K562 (cell line): ENCODE results near the gene DDX18. TPM values are rescaled to one million over a fixed set of nuclear protein-coding genes. Genes with fewer than 3 reads are reported as not detected.

Experiments used
- ATAC-seq: fragments of 200-7000 bp; cut with Tn5 transposase; 3 replicates; pipeline ENCODE4 v1.9.1; 2020; ENCODE audit warnings: moderate library complexity
- BruUV-seq: library from RNA; stranded (reverse); fragments of 400-500 nt; replicated peaks from 2 replicates; lab custom pipeline; 2021; lab: Mats Ljungman, UMichigan
- CTCF ChIA-PET: fragments of 300-600 bp; formaldehyde crosslinking; extraction: SDS; loops from one replicate; lab custom pipeline; 2021; ENCODE audit warnings: low intra/inter-chr PET ratio; lab: Yijun Ruan, JAX
- POLR2A ChIA-PET: fragments of 300-600, 350-650 bp; sonication (Branson Sonifier 250); formaldehyde crosslinking; extraction: SDS; loops from one replicate; lab custom pipeline; 2021; ENCODE audit warnings: antibody characterized with exemption, inconsistent platforms; lab: Yijun Ruan, JAX
- DNase-seq, 4 experiments: peaks; one replicate each; pipeline versions ENCODE4 v3.0.0 to v3.0.0-alpha.2; 2011 to 2018; ENCODE audit warnings: low spot score in 3 of 4, mixed read lengths in 3 of 4; ENCODE audit errors: extremely low read depth in 1 of 4
- FAIRE-seq: peaks from 2 replicates; lab custom pipeline; 2011; peaks lifted over from hg19 to GRCh38; lab: Jason Lieb, UNC
- H2AFZ ChIP-seq: 2 replicates; pipeline ENCODE4 v1.6.0; 2011; ENCODE audit warnings: low read depth, low read length, control low read depth, inconsistent platforms
- H3K27ac ChIP-seq: fragments of 200-600 bp; 3 replicates; pipeline ENCODE4 v1.8.0; 2011; ENCODE audit warnings: low read depth, mild to moderate bottlenecking, control low read depth, inconsistent platforms, low read length, moderate library complexity, mixed read lengths; ENCODE audit errors: extremely low read depth
- H3K27me3 ChIP-seq, 2 experiments: fragments of 300-600 bp in 1 of 2; 2 replicates in 1 of 2; 3 replicates in 1 of 2; pipeline versions ENCODE4 v1.6.0 to v1.8.0; 2011; ENCODE audit warnings: inconsistent platforms in 2 of 2, low read length in 2 of 2, mild to moderate bottlenecking in 1 of 2, mixed read lengths in 1 of 2, moderate library complexity in 1 of 2; ENCODE audit not compliant: control insufficient read depth in 2 of 2, insufficient read depth in 2 of 2
- H3K36me3 ChIP-seq: fragments of 300-600 bp; 3 replicates; pipeline ENCODE4 v1.8.0; 2011; ENCODE audit warnings: mild to moderate bottlenecking, low read length, inconsistent platforms; ENCODE audit not compliant: control insufficient read depth, insufficient read depth
- H3K4me1 ChIP-seq, 2 experiments: fragments of 200-600 bp in 1 of 2; replicated peaks in 1 of 2; 2 replicates in 1 of 2; 3 replicates in 1 of 2; pipeline versions ENCODE4 v1.5.1 to v1.8.0; 2011; ENCODE audit warnings: inconsistent platforms in 2 of 2, low read length in 2 of 2, mild to moderate bottlenecking in 1 of 2, mixed read lengths in 1 of 2, moderate library complexity in 1 of 2; ENCODE audit not compliant: control insufficient read depth in 2 of 2, insufficient read depth in 2 of 2
- H3K4me2 ChIP-seq: 2 replicates; pipeline ENCODE4 v1.6.1; 2011; ENCODE audit warnings: low read length, control low read depth, inconsistent platforms, mixed read lengths; ENCODE audit not compliant: insufficient read depth
- H3K4me3 ChIP-seq: fragments of 200-600 bp; sonication (generic), shearing (Covaris generic); 2 replicates; pipeline ENCODE4 v1.5.1; 2016; ENCODE audit warnings: control low read depth, inconsistent platforms
- H3K79me2 ChIP-seq: fragments of 200-600 bp; 3 replicates; pipeline ENCODE4 v1.8.0; 2011; ENCODE audit warnings: low read length, inconsistent platforms; ENCODE audit not compliant: control insufficient read depth, insufficient read depth
- H3K9ac ChIP-seq, 2 experiments: 2 replicates each; pipeline versions ENCODE4 v1.6.0 to v1.6.1; 2011; ENCODE audit warnings: low read depth in 2 of 2, low read length in 2 of 2, control low read depth in 1 of 2, inconsistent platforms in 1 of 2, mild to moderate bottlenecking in 1 of 2, mixed read lengths in 1 of 2; ENCODE audit not compliant: insufficient read depth in 1 of 2
- H3K9me1 ChIP-seq: one replicate; pipeline ENCODE4 v1.6.0; 2011; ENCODE audit warnings: inconsistent platforms, mild to moderate bottlenecking, low read length, moderate library complexity; ENCODE audit not compliant: control insufficient read depth, insufficient read depth
- H3K9me3 ChIP-seq: replicated peaks from 2 replicates; pipeline ENCODE4 v1.5.1; 2011; ENCODE audit warnings: low read depth, low read length, inconsistent platforms; ENCODE audit not compliant: control insufficient read depth, insufficient read depth
- H4K20me1 ChIP-seq: replicated peaks from 2 replicates; pipeline ENCODE4 v1.6.1; 2011; ENCODE audit warnings: low read length, inconsistent platforms, mixed read lengths; ENCODE audit not compliant: control insufficient read depth, insufficient read depth
- PCBP1 ChIP-seq: fragments of 200-400 bp; formaldehyde crosslinking; IDR thresholded peaks from 2 replicates; pipeline ENCODE4 v1.6.1; 2018; ENCODE audit warnings: mild to moderate bottlenecking, low read depth, low read length; ENCODE audit not compliant: poor library complexity, severe bottlenecking
- PTTG1 ChIP-seq: fragments of 450-650 bp; IDR thresholded peaks from 2 replicates; pipeline ENCODE4 v1.6.1; 2016; ENCODE audit warnings: low read depth, mild to moderate bottlenecking, missing genetic modification characterization, missing compliant biosample characterization
- RNF219 ChIP-seq: fragments of 250-450 bp; sonication (Bioruptor Pico); IDR thresholded peaks from 2 replicates; pipeline ENCODE4 v1.5.0; 2022; ENCODE audit warnings: mild to moderate bottlenecking
- SFPQ ChIP-seq: fragments of 200-400 bp; formaldehyde crosslinking; IDR thresholded peaks from 2 replicates; pipeline ENCODE4 v1.6.1; 2017; ENCODE audit warnings: mild to moderate bottlenecking, low read depth, low read length, moderate library complexity
- STAT6 ChIP-seq: sonication (generic); formaldehyde crosslinking; IDR thresholded peaks from 2 replicates; pipeline ENCODE4 v1.8.1; 2023; ENCODE audit warnings: mild to moderate bottlenecking, missing genetic modification reagents
- U2AF1 ChIP-seq: fragments of 200-400 bp; formaldehyde crosslinking; optimal IDR thresholded peaks from 2 replicates; pipeline ENCODE3; 2017; ENCODE audit warnings: mild to moderate bottlenecking, low read depth, low read length, moderate library complexity
- ZNF518B ChIP-seq: fragments of 250-450 bp; sonication (Bioruptor Pico); IDR thresholded peaks from 2 replicates; pipeline ENCODE4 v1.5.0; 2021; ENCODE audit warnings: mild to moderate bottlenecking, moderate library complexity
- WGBS: fragments of 100-300 bp; shearing (Covaris generic); methylation state at CpG from one replicate; pipeline ENCODE4 v1.1.6; 2016; ENCODE audit warnings: low coverage, mixed read lengths; ENCODE audit not compliant: insufficient coverage; ENCODE audit errors: missing lambda C conversion rate; 5-methylcytosine and 5-hydroxymethylcytosine counted together
- in situ Hi-C: fragments of 300-500 bp; cut with MboI; formaldehyde crosslinking; loops from 4 replicates; pipeline ENCODE4 v1.15.0; 2018; ENCODE audit warnings: inconsistent platforms, mixed read lengths
- intact Hi-C: fragments of 100-400 bp; cut with micrococcal nuclease; formaldehyde crosslinking; loops from 2 replicates; pipeline ENCODE4 v1.14.2; 2022
- polyA plus RNA-seq, 8 experiments: library from polyadenylated mRNA; depleted of rRNA in 4 of 8; stranded (reverse) in 5 of 8; unstranded in 3 of 8; fragments of >200 nt; fragmentation: Nextera tagmentation in 2 of 8; fragmentation: Illumina TruSeq in 1 of 8; extraction: Ambion mirVana in 2 of 8; extraction: Trizol in 1 of 8; gene quantifications; 2 replicates each; pipeline versions ENCODE4 v1.2.1 to v1.2.3, GENCODE V29; 2011 to 2014; ENCODE audit warnings: inconsistent platforms in 1 of 8, missing spikeins in 1 of 8
- total RNA-seq, 7 experiments: library from RNA; depleted of rRNA in 6 of 7; stranded (reverse); fragments of >200 nt in 6 of 7; fragmentation: Illumina TruSeq in 2 of 7; extraction: Trizol in 2 of 7; gene quantifications; 2 replicates each; pipeline versions ENCODE4 v1.2.1 to v1.2.3, GENCODE V29; 2011 to 2021; ENCODE audit warnings: low replicate concordance in 1 of 7

DDX18 gene
- total and polyA plus RNA-seq, 9 of the 15 experiments (the other 6 are each of a cell fraction or from before 2014, with no cell fraction given) = 67.9 to 156 (median 116) TPM

- H3K4me2 ChIP-seq = no peak overlapping the region
- CTCF ChIA-PET = no interaction called here
- no peaks in the 10 kb centered on the region for H4K20me1 ChIP-seq
- intact Hi-C loops (no loop called here), in situ Hi-C loops (no loop called here)
- H2AFZ ChIP-seq = no peak overlapping the region
- DNase-seq = no peak
- POLR2A ChIA-PET = interaction anchor here (0.6 kb wide), 1 partner anchor 895 kb away, joined by 3 read pairs; no protein-coding TSS in a partner anchor
- WGBS = 8% methylated on average over 3 of the region's 3 CpGs
- no peak for ATAC-seq
- H3K4me3 ChIP-seq = no peak overlapping the region
- H3K9me3 ChIP-seq = no peaks in the 10 kb centered on the region
- no peaks in the 10 kb centered on the region for H3K79me2 ChIP-seq
- no peak overlapping the region for H3K27ac ChIP-seq
- H3K27me3 ChIP-seq = peaks cover 3 to 22% of the 10 kb centered on the region in 2 experiments; a peak in 3 of 5 replicates
- H3K9me1 ChIP-seq = no peaks in the 10 kb centered on the region
- H3K9ac ChIP-seq = no peak overlapping the region
- H3K36me3 ChIP-seq = no peaks in the 10 kb centered on the region
- no TSS peak for BruUV-seq
- FAIRE-seq = peak; percentile 49
- peaks cover 0 to 6% of the 10 kb centered on the region in 2 experiments; a peak in 1 of 5 replicates for H3K4me1 ChIP-seq
- TF ChIP-seq ZNF518B (no peak), RNF219 (no peak), SFPQ (no peak), PCBP1 (no peak), STAT6 (CRISPR knock-in tag) (no peak), PTTG1 (tag) (no peak), U2AF1 (no peak)
These were observed 41.4 kb downstream of the DDX18 start for GRCh38 chr2:117855886-117856285.
